ENCODE data around the gene HDGFL3. TPM values are rescaled to one million over a fixed set of nuclear protein-coding genes. Genes with fewer than 3 reads are reported as not detected.

HDGFL3 gene
- total RNA-seq, 4 donors from 2014 or later = 4.0 to 23.1 (median 14.2) TPM

DNA sequence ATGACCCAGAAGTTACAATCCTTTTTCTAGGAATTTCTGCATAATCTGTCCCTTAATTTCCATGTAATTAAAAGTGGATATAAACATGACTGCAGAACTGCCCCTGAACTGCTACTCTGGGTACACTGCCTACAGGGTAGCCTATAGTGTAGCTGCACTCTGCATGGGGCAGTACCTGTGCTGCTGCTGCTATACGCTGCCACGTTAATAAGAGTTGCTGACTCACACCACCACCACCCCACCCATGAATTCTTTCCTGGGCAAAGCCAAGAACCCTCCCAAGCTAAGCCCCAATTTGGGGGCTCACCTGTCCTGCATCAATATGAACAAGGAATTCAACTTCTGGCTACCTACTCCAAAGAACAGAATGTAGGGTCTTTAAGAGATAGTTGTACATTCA is 13.9 kb downstream of the HDGFL3 start:
- Histone ChIP-seq H3K9me3 (no peaks in the 10 kb centered on the region), H3K4me1 (no peaks in the 10 kb centered on the region), H3K27me3 (no peaks in the 10 kb centered on the region), H3K27ac (no peak overlapping the region), H3K4me3 (no peak overlapping the region), H3K36me3 (no peaks in the 10 kb centered on the region)
- TF ChIP-seq, protein P1, sequence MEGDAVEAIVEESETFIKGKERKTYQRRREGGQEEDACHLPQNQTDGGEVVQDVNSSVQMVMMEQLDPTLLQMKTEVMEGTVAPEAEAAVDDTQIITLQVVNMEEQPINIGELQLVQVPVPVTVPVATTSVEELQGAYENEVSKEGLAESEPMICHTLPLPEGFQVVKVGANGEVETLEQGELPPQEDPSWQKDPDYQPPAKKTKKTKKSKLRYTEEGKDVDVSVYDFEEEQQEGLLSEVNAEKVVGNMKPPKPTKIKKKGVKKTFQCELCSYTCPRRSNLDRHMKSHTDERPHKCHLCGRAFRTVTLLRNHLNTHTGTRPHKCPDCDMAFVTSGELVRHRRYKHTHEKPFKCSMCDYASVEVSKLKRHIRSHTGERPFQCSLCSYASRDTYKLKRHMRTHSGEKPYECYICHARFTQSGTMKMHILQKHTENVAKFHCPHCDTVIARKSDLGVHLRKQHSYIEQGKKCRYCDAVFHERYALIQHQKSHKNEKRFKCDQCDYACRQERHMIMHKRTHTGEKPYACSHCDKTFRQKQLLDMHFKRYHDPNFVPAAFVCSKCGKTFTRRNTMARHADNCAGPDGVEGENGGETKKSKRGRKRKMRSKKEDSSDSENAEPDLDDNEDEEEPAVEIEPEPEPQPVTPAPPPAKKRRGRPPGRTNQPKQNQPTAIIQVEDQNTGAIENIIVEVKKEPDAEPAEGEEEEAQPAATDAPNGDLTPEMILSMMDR (IDR thresholded peaks at IDR 0.05) = no peak
- no peak for TF ChIP-seq POLR2A (IDR thresholded peaks at IDR 0.05)
- no peak for DNase-seq

DNA sequence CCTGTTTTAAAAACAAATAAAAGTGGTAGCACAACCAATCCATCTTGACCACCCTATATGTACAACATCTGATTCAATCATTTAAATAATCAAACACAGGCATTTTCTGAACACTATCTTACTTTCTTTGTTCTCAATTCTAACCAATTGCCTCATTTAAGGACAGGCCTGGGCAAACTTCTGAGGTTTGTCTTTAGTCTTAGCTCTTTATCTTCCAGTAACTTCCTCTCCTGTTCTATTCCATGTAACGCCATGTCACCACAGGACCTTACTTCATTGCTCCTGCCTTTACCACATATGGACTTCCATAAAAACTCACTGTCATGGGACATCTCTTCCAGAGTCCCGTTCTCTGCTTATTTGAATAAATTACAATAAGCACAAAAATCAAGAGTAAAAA is 14.9 kb downstream of the HDGFL3 start:
- no peak for DNase-seq
- TF ChIP-seq, protein P1 (IDR thresholded peaks at IDR 0.05) = no peak
- no peak for TF ChIP-seq POLR2A (IDR thresholded peaks at IDR 0.05)
- Histone ChIP-seq H3K27ac (no peak overlapping the region), H3K9me3 (no peaks in the 10 kb centered on the region), H3K4me1 (no peaks in the 10 kb centered on the region), H3K36me3 (no peaks in the 10 kb centered on the region), H3K4me3 (no peak overlapping the region), H3K27me3 (no peaks in the 10 kb centered on the region)

DNA sequence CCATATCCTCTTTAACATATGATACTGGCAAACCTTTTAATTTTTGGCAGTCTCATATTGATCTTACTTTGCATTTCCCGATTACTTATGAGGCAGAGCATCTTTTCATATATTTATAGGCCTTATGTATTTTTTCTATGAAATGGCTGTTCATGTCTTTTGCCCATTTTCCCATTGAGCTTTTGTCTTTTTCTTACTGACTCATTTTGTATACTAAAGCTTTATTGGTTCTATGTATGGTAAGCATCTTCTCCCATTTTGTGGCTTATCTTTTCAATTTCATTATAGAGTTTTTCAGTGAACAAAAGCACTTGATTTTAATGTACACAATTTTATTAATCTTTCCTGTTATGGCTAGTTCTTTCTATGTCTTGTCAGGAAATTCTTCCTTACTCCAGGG is 17.2 kb downstream of the HDGFL3 start:
- H3K4me3 ChIP-seq = no peak overlapping the region
- no peaks in the 10 kb centered on the region for H3K9me3 ChIP-seq
- TF ChIP-seq, protein P1 (IDR thresholded peaks at IDR 0.05) = no peak
- TF ChIP-seq POLR2A (IDR thresholded peaks at IDR 0.05) = no peak
- no peaks in the 10 kb centered on the region for H3K27me3 ChIP-seq
- H3K36me3 ChIP-seq = no peaks in the 10 kb centered on the region
- no peak overlapping the region for H3K27ac ChIP-seq
- no peaks in the 10 kb centered on the region for H3K4me1 ChIP-seq
- DNase-seq = no peak

DNA sequence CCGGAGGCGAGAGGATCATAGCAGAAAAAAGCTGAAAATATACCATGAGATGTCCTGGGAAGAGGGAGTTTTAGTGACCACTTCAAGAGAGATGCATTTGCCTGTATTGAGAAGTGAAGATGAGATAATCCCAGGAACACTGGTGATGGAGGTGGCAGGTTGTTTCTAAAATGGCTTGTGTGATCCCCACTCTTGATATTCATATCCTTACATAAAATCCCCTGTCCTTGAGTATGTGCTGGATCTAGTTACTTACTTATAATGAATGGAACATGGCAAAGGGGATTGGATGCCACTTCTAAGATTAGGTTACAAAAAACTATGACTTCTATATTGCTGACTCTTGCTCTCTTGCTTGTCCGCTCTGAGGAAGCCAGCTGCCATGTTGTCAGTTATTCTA is 22.1 kb downstream of the HDGFL3 start:
- no peak overlapping the region for H3K27ac ChIP-seq
- no peak for DNase-seq
- H3K4me1 ChIP-seq = no peaks in the 10 kb centered on the region
- TF ChIP-seq, protein P1 (IDR thresholded peaks at IDR 0.05) = no peak
- no peak for TF ChIP-seq POLR2A (IDR thresholded peaks at IDR 0.05)
- H3K36me3 ChIP-seq = no peaks in the 10 kb centered on the region
- no peaks in the 10 kb centered on the region for H3K9me3 ChIP-seq
- H3K27me3 ChIP-seq = no peaks in the 10 kb centered on the region
- H3K4me3 ChIP-seq = no peak overlapping the region

DNA sequence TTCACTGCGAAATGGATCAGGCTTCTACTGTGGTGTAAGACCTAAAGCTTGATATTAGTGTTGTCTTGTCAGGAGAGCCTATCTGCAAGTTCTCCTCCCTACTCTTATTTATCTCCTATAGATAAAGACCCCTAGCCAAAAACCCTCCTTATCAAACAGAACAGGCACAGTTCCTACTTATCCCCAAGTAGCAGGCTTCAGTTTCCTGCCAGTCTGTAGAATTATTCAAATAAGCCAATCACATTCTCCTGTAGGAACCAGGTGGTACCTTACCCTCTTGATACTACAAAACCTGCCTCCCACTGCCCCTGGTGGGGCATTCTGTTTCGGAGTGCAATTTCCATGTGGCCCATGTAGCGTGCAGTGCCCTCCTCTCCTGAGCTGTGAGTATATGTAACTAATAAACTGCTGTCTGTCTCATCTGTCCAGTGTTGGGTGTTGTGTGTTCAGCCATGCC is 28.7 kb downstream of the HDGFL3 start:
- DNase-seq = no peak
- Histone ChIP-seq H3K9me3 (no peaks in the 10 kb centered on the region), H3K4me1 (no peaks in the 10 kb centered on the region), H3K27me3 (no peaks in the 10 kb centered on the region), H3K4me3 (no peak overlapping the region), H3K36me3 (no peaks in the 10 kb centered on the region), H3K27ac (no peak overlapping the region)
- TF ChIP-seq, protein P1 (IDR thresholded peaks at IDR 0.05) = no peak
- no peak for TF ChIP-seq POLR2A (IDR thresholded peaks at IDR 0.05)

DNA sequence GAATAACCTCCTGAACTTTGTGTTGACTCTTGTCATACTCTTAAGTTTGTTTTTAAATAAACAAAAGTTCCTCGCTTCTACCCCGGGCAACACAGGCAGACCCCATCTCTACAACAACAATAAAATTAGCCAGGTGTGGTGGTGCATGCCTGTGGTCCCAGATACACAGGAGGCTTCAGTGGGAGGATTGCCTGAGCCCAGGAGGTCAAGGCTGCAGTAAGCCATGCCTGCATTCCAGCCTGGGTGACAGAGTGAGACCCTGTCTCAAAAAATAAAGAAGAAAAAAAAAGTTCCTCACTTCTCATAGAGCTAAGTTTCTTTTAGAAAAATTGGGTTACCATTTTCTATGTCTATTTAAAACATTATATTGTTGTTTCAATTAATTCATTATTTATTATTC is 29.2 kb downstream of the HDGFL3 start:
- H3K36me3 ChIP-seq = no peaks in the 10 kb centered on the region
- H3K9me3 ChIP-seq = no peaks in the 10 kb centered on the region
- no peak overlapping the region for H3K27ac ChIP-seq
- H3K4me1 ChIP-seq = no peaks in the 10 kb centered on the region
- no peaks in the 10 kb centered on the region for H3K27me3 ChIP-seq
- TF ChIP-seq, protein P1 (IDR thresholded peaks at IDR 0.05) = no peak
- TF ChIP-seq POLR2A (IDR thresholded peaks at IDR 0.05) = no peak
- no peak for DNase-seq
- H3K4me3 ChIP-seq = no peak overlapping the region
